Activated T-cell treated with anti-CD3 and anti-CD28 coated beads for 1 hour (primary cell): Measurements from ENCODE around the gene PPP2R2C.

ENCODE experiments used
- DNase-seq: peaks from one replicate; pipeline ENCODE4 v3.0.0-alpha.2; 2020; ENCODE audit warnings: low read depth

The PPP2R2C gene

GRCh38 chr4:6493658-6494304 is 21.4 kb upstream of the PPP2R2C start:
- no peak for DNase-seq

GRCh38 chr4:6492861-6493657 is 20.6 kb upstream of the PPP2R2C start:
- no peak for DNase-seq

GRCh38 chr4:6492027-6492590 is 19.7 kb upstream of the PPP2R2C start:
- no peak for DNase-seq

- DNase-seq = no peak
These were observed 18.8 kb upstream of the PPP2R2C start for GRCh38 chr4:6491235-6491634.

- no peak for DNase-seq
These were observed 17.5 kb upstream of the PPP2R2C start for GRCh38 chr4:6489927-6490326.

- DNase-seq = no peak
These were observed 15.1 kb upstream of the PPP2R2C start for GRCh38 chr4:6487466-6487865.

GRCh38 chr4:6480534-6481088 is 8.2 kb upstream of the PPP2R2C start:
- DNase-seq = no peak

- DNase-seq = no peak
These were observed 6.3 kb upstream of the PPP2R2C start for GRCh38 chr4:6478546-6479220.

GRCh38 chr4:6476893-6477292 is 4.5 kb upstream of the PPP2R2C start:
- no peak for DNase-seq

- DNase-seq = no peak
These were observed 3.1 kb upstream of the PPP2R2C start for GRCh38 chr4:6475492-6476020.

GRCh38 chr4:6474705-6475457 is 2.5 kb upstream of the PPP2R2C start:
- DNase-seq = no peak

GRCh38 chr4:6474053-6474568 is 1.7 kb upstream of the PPP2R2C start:
- DNase-seq = no peak

GRCh38 chr4:6473264-6474052 is 1.0 kb upstream of the PPP2R2C start:
- no peak for DNase-seq

- DNase-seq = no peak
These were observed 417 bp downstream of the PPP2R2C start for GRCh38 chr4:6472008-6472386.

GRCh38 chr4:6471307-6472007 is 957 bp downstream of the PPP2R2C start:
- DNase-seq = no peak

GRCh38 chr4:6470502-6471306 is 1.7 kb downstream of the PPP2R2C start:
- no peak for DNase-seq

GRCh38 chr4:6469898-6470501 is 2.4 kb downstream of the PPP2R2C start:
- no peak for DNase-seq

GRCh38 chr4:6469144-6469543 is 3.3 kb downstream of the PPP2R2C start:
- no peak for DNase-seq

GRCh38 chr4:6468376-6468775 is 4.0 kb downstream of the PPP2R2C start:
- DNase-seq = no peak
